Measurements from ENCODE around the gene HRG.
"Not testable (repeated sequence)": the region's sequence is repeated elsewhere in the genome, so short reads cannot be mapped to it uniquely, and the experiment has no call there.

HRG gene

DNA sequence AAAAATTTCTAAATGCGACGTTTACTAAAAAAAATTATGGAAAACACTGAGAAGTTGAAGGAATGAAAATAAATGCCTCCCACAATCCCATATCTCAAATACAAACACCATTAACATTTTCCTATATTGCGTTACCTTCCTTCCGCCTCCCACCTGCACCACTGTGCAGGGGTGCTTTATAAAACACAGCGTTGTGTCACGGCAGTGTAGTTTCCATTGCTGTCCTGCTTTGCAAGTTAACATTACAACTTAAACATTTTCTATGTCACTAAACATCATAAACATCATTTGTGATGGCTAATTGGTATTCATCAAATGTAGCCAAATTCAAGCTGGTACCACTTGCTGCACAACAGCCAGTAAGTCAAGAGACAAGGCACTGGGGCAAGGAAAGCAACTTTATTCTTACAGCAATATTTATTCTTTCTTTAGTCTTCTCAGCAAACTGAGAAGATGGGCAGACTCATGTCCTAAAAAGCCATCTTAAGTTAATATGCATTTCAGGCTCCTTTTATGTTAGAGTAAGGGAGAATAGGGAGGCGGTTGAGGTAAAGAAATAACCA, 37.9 kb upstream of the HRG start:
- TF ChIP-seq, protein P1, sequence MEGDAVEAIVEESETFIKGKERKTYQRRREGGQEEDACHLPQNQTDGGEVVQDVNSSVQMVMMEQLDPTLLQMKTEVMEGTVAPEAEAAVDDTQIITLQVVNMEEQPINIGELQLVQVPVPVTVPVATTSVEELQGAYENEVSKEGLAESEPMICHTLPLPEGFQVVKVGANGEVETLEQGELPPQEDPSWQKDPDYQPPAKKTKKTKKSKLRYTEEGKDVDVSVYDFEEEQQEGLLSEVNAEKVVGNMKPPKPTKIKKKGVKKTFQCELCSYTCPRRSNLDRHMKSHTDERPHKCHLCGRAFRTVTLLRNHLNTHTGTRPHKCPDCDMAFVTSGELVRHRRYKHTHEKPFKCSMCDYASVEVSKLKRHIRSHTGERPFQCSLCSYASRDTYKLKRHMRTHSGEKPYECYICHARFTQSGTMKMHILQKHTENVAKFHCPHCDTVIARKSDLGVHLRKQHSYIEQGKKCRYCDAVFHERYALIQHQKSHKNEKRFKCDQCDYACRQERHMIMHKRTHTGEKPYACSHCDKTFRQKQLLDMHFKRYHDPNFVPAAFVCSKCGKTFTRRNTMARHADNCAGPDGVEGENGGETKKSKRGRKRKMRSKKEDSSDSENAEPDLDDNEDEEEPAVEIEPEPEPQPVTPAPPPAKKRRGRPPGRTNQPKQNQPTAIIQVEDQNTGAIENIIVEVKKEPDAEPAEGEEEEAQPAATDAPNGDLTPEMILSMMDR (IDR thresholded peaks at IDR 0.05; ENCODE audit: low read depth, low read length, missing control alignments), result no peak
- DNase-seq (ENCODE audit: low read depth), result no peak
- H3K4me3 ChIP-seq (ENCODE audit: low read depth, low read length), result no peak overlapping the region
- in situ Hi-C loops (cut with HindIII; ENCODE audit: low sequenced_read_pairs), result no loop called here

GRCh38 chr3:186628756-186629155, 37.1 kb upstream of the HRG start:
- TF ChIP-seq, protein P1 (IDR thresholded peaks at IDR 0.05; ENCODE audit: low read depth, low read length, missing control alignments), result no peak
- in situ Hi-C loops (cut with HindIII; ENCODE audit: low sequenced_read_pairs), result no loop called here
- no peak overlapping the region for H3K4me3 ChIP-seq (ENCODE audit: low read depth, low read length)
- DNase-seq (ENCODE audit: low read depth), result no peak

GRCh38 chr3:186630950-186631641, 34.7 kb upstream of the HRG start:
- in situ Hi-C loops (cut with HindIII; ENCODE audit: low sequenced_read_pairs), result no loop called here
- no peak for DNase-seq (ENCODE audit: low read depth)
- TF ChIP-seq, protein P1 (IDR thresholded peaks at IDR 0.05; ENCODE audit: low read depth, low read length, missing control alignments), result no peak
- H3K4me3 ChIP-seq (ENCODE audit: low read depth, low read length), result no peak overlapping the region

- TF ChIP-seq, protein P1 (IDR thresholded peaks at IDR 0.05; ENCODE audit: low read depth, low read length, missing control alignments), result no peak
- no peak overlapping the region for H3K4me3 ChIP-seq (ENCODE audit: low read depth, low read length)
- DNase-seq (ENCODE audit: low read depth), result no peak
- in situ Hi-C loops (cut with HindIII; ENCODE audit: low sequenced_read_pairs), result no loop called here
These were observed 32.3 kb upstream of the HRG start for GRCh38 chr3:186633481-186633880.

GRCh38 chr3:186634207-186634606, 31.6 kb upstream of the HRG start:
- DNase-seq (ENCODE audit: low read depth); in situ Hi-C loops (cut with HindIII; ENCODE audit: low sequenced_read_pairs); H3K4me3 ChIP-seq (ENCODE audit: low read depth, low read length): not testable (repeated sequence)

DNA sequence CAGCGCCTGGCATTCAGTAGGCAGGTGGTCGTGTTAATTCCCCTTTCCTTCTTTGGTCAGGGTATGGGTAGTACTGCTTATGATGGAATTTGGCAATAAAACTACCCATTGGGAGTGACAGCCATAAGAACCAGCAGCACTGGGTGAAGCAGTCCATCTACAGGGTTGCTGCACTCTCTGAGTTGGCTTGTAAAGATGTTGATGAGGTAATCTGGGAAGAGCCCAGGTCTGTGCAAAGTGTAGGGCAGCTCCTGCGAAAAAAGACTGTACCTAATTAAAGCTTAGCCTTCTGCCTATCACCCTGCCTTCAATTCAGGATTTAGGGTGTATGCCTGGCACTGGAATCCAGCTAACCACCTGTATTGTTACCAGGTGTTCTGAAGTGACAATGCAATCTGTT, 30.3 kb upstream of the HRG start:
- in situ Hi-C loops (cut with HindIII; ENCODE audit: low sequenced_read_pairs), result no loop called here
- TF ChIP-seq, protein P1 (IDR thresholded peaks at IDR 0.05; ENCODE audit: low read depth, low read length, missing control alignments), result no peak
- no peak overlapping the region for H3K4me3 ChIP-seq (ENCODE audit: low read depth, low read length)
- no peak for DNase-seq (ENCODE audit: low read depth)

DNA sequence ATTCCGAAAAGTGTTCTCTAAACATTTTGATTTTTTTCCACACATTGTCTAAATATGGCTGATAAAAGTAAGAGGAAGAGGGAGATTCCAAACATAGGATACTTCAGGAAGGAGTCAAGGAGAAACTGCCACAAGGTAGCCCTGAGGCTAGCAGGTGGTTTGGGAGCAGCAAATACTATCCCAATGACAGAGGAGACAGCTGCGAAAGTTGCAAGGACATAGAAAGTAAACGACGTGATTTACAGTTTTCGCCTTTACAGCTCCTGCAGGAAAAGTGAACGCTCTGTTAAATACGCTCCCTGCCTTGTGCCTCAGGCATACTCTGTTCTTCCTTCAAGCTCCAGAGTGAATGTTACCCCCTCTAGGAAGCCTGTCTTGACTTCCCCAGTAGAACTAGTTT, 29.3 kb upstream of the HRG start:
- TF ChIP-seq, protein P1 (IDR thresholded peaks at IDR 0.05; ENCODE audit: low read depth, low read length, missing control alignments), result no peak
- no peak for DNase-seq (ENCODE audit: low read depth)
- in situ Hi-C loops (cut with HindIII; ENCODE audit: low sequenced_read_pairs), result no loop called here
- no peak overlapping the region for H3K4me3 ChIP-seq (ENCODE audit: low read depth, low read length)

All from astrocyte of the cerebellum (primary cell).